ENCODE measurements around the gene MEI1.

GRCh38 chr22:41674846-41675340, 24.4 kb upstream of the MEI1 start:
- no peak for TF ChIP-seq CTCF (IDR thresholded peaks at IDR 0.05; ENCODE audit: poor library complexity, severe bottlenecking)
- no peak for TF ChIP-seq POLR2AphosphoS5 (IDR thresholded peaks at IDR 0.05)
- TF ChIP-seq EZH2 (IDR thresholded peaks at IDR 0.05; ENCODE audit: borderline replicate concordance, insufficient read depth, low read length, poor library complexity, severe bottlenecking), result no peak
- no peak for TF ChIP-seq TAF1 (IDR thresholded peaks at IDR 0.05; ENCODE audit: low read depth)
- no peak for TF ChIP-seq RAD21 (conservative IDR thresholded peaks at IDR 0.05)
- no peak for TF ChIP-seq EP300 (conservative IDR thresholded peaks at IDR 0.05; ENCODE audit: poor library complexity, severe bottlenecking)
- TF ChIP-seq, protein P1, sequence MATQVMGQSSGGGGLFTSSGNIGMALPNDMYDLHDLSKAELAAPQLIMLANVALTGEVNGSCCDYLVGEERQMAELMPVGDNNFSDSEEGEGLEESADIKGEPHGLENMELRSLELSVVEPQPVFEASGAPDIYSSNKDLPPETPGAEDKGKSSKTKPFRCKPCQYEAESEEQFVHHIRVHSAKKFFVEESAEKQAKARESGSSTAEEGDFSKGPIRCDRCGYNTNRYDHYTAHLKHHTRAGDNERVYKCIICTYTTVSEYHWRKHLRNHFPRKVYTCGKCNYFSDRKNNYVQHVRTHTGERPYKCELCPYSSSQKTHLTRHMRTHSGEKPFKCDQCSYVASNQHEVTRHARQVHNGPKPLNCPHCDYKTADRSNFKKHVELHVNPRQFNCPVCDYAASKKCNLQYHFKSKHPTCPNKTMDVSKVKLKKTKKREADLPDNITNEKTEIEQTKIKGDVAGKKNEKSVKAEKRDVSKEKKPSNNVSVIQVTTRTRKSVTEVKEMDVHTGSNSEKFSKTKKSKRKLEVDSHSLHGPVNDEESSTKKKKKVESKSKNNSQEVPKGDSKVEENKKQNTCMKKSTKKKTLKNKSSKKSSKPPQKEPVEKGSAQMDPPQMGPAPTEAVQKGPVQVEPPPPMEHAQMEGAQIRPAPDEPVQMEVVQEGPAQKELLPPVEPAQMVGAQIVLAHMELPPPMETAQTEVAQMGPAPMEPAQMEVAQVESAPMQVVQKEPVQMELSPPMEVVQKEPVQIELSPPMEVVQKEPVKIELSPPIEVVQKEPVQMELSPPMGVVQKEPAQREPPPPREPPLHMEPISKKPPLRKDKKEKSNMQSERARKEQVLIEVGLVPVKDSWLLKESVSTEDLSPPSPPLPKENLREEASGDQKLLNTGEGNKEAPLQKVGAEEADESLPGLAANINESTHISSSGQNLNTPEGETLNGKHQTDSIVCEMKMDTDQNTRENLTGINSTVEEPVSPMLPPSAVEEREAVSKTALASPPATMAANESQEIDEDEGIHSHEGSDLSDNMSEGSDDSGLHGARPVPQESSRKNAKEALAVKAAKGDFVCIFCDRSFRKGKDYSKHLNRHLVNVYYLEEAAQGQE (IDR thresholded peaks at IDR 0.05; ENCODE audit: borderline replicate concordance), result no peak
- TF ChIP-seq SMC3 (conservative IDR thresholded peaks at IDR 0.05; ENCODE audit: poor library complexity), result no peak
